OCI-LY7 (cell line): ENCODE measurements around the gene SURF1. TPM values are rescaled to one million over a fixed set of nuclear protein-coding genes. Genes with fewer than 3 reads are reported as not detected.

ENCODE experiments used
- BruUV-seq: library from RNA; stranded (reverse); fragments of 400-500 nt; replicated peaks from 2 replicates; lab custom pipeline; 2021; lab: Mats Ljungman, UMichigan
- CTCF ChIA-PET: fragments of 300-600 bp; sonication (Branson Sonifier 250); formaldehyde crosslinking; loops from one replicate; lab custom pipeline; 2022; ENCODE audit warnings: antibody characterized with exemption; ENCODE audit not compliant: unreplicated experiment; lab: Charles Lee
- POLR2A ChIA-PET: fragments of 300-600 bp; sonication (Branson Sonifier 250); formaldehyde crosslinking; loops from one replicate; lab custom pipeline; 2022; ENCODE audit warnings: antibody characterized with exemption; lab: Charles Lee
- DNase-seq: peaks from one replicate; pipeline ENCODE4 v3.0.0-alpha.2; 2015; ENCODE audit warnings: low spot score
- H2AFZ ChIP-seq: fragments of 200-600 bp; sonication (generic), shearing (Covaris generic); 2 replicates; pipeline ENCODE4 v1.6.1; 2014; ENCODE audit warnings: mild to moderate bottlenecking, antibody characterized with exemption, low read length, moderate library complexity
- H3K27ac ChIP-seq: fragments of 200-600 bp; sonication (generic); 2 replicates; pipeline ENCODE4 v1.5.1; 2014; ENCODE audit warnings: mixed run types, low read depth, mild to moderate bottlenecking, moderate library complexity, low read length, inconsistent platforms; ENCODE audit not compliant: poor library complexity, severe bottlenecking
- H3K36me3 ChIP-seq: fragments of 200-600 bp; sonication (generic); 2 replicates; pipeline ENCODE4 v1.6.1; 2014; ENCODE audit warnings: mild to moderate bottlenecking, antibody characterized with exemption, low read length, moderate library complexity, mixed read lengths; ENCODE audit not compliant: insufficient read depth
- H3K4me1 ChIP-seq: fragments of 200-600 bp; sonication (generic); 2 replicates; pipeline ENCODE4 v1.5.1; 2014; ENCODE audit warnings: mild to moderate bottlenecking, low read length; ENCODE audit not compliant: insufficient read depth, poor library complexity, severe bottlenecking
- H3K4me2 ChIP-seq: fragments of 200-600 bp; sonication (generic); 2 replicates; pipeline ENCODE4 v1.6.1; 2014; ENCODE audit warnings: mild to moderate bottlenecking, low read length
- H3K4me3 ChIP-seq: fragments of 200-600 bp; sonication (generic); 2 replicates; pipeline ENCODE4 v1.5.1; 2014; ENCODE audit warnings: mild to moderate bottlenecking, low read depth, low read length; ENCODE audit not compliant: poor library complexity, severe bottlenecking
- H3K79me2 ChIP-seq: fragments of 200-600 bp; sonication (generic); 2 replicates; pipeline ENCODE4 v1.6.1; 2016; ENCODE audit warnings: low read depth, mild to moderate bottlenecking, low read length, moderate library complexity, mixed read lengths; ENCODE audit not compliant: insufficient read depth
- H3K9me2 ChIP-seq: fragments of 200-600 bp; sonication (generic); 2 replicates; pipeline ENCODE4 v1.6.1; 2016; ENCODE audit warnings: mild to moderate bottlenecking, low read length, mixed read lengths; ENCODE audit not compliant: insufficient read depth
- H3K9me3 ChIP-seq: fragments of 200-600 bp; sonication (generic); 2 replicates; pipeline ENCODE4 v1.6.1; 2014; ENCODE audit warnings: mild to moderate bottlenecking, mixed run types, low read length, mixed read lengths
- H4K20me1 ChIP-seq: fragments of 200-600 bp; sonication (generic); 2 replicates; pipeline ENCODE4 v1.6.1; 2014; ENCODE audit warnings: mild to moderate bottlenecking, antibody characterized with exemption, low read length, moderate library complexity, mixed read lengths; ENCODE audit not compliant: insufficient read depth
- CTCF ChIP-seq: fragments of 200-600 bp; sonication (generic); conservative IDR thresholded peaks from 2 replicates; pipeline ENCODE4 v1.5.1; 2014; ENCODE audit warnings: mild to moderate bottlenecking, antibody characterized with exemption, low read length, moderate library complexity, mixed read lengths
- EZH2phosphoT487 ChIP-seq: fragments of 200-600 bp; sonication (generic); IDR thresholded peaks from 2 replicates; pipeline ENCODE4 v1.6.1; 2018; ENCODE audit warnings: low read depth, borderline replicate concordance, mild to moderate bottlenecking, mixed run types, antibody characterized with exemption, low read length, moderate library complexity, mixed read lengths
- intact Hi-C: fragments of 100-400 bp; cut with micrococcal nuclease; formaldehyde crosslinking; loops from one replicate; pipeline ENCODE4 v1.10.0; 2022; ENCODE audit not compliant: unreplicated experiment
- total RNA-seq, 2 experiments: library from RNA; depleted of rRNA in 1 of 2; stranded (reverse); fragments of >200 nt in 1 of 2; shearing (Covaris generic) in 1 of 2; gene quantifications; 2 replicates each; pipeline ENCODE4 v1.2.3, GENCODE V29; 2014 to 2022

Gene SURF1
- total RNA-seq, 2 experiments from 2014 or later: 22.9 to 38.9 TPM

- intact Hi-C loops: no loop called here
- no peaks in the 10 kb centered on the region for H3K4me1 ChIP-seq
- H3K36me3 ChIP-seq: no peaks in the 10 kb centered on the region
- no TSS peak for BruUV-seq
- no peak overlapping the region for H3K4me3 ChIP-seq
- H3K9me2 ChIP-seq: no peaks in the 10 kb centered on the region
- POLR2A ChIA-PET: no interaction called here
- no peak overlapping the region for H3K27ac ChIP-seq
- no peak for DNase-seq
- H3K9me3 ChIP-seq: 0 out of 2 replicates have a peak, but pooled peaks cover 4% of the 10 kb centered on the region
- H4K20me1 ChIP-seq: no peaks in the 10 kb centered on the region
- TF ChIP-seq CTCF (no peak), EZH2phosphoT487 (no peak)
- no peaks in the 10 kb centered on the region for H3K79me2 ChIP-seq
- H3K4me2 ChIP-seq: no peak overlapping the region
- CTCF ChIA-PET: no interaction called here
- no peak overlapping the region for H2AFZ ChIP-seq
These were observed 51.6 kb downstream of the SURF1 start for GRCh38 chr9:133304477-133305377.

GRCh38 chr9:133304158-133304470 lies 52.2 kb downstream of the SURF1 start:
- Histone ChIP-seq H3K9me3 (no peaks in the 10 kb centered on the region), H3K4me1 (no peaks in the 10 kb centered on the region), H3K36me3 (no peaks in the 10 kb centered on the region), H3K27ac (no peak overlapping the region), H2AFZ (no peak overlapping the region), H3K79me2 (no peaks in the 10 kb centered on the region), H3K4me3 (no peak overlapping the region), H4K20me1 (no peaks in the 10 kb centered on the region), H3K4me2 (no peak overlapping the region), H3K9me2 (no peaks in the 10 kb centered on the region)
- POLR2A ChIA-PET: no interaction called here
- CTCF ChIA-PET: interaction anchor here (0.6 kb wide), 1 partner anchor 1016 kb away, joined by 8 read pairs; no protein-coding TSS in a partner anchor
- no TSS peak for BruUV-seq
- TF ChIP-seq CTCF: no peak
- no peak for TF ChIP-seq EZH2phosphoT487
- DNase-seq: no peak
- intact Hi-C loops: no loop called here
